Astrocyte of the hippocampus (primary cell): Measurements from ENCODE around the gene LATS1.
A peak's percentile ranks its signal among the peaks of the same experiment; 100 is the strongest.

Source experiments
- DNase-seq: peaks from one replicate; pipeline ENCODE4 v3.0.0; 2011; ENCODE audit warnings: low read depth, low spot score

LATS1 gene

GRCh38 chr6:149660028-149660427 is 57.9 kb downstream of the LATS1 start:
- DNase-seq = no peak

- no peak for DNase-seq
Observed at GRCh38 chr6:149657441-149657840, 60.5 kb downstream of the LATS1 start.

GRCh38 chr6:149651056-149651455 is 66.8 kb downstream of the LATS1 start:
- no peak for DNase-seq

GRCh38 chr6:149648148-149649145 is 69.5 kb downstream of the LATS1 start, which contains the start of gene KATNA1:
Gene KATNA1 (minus strand): TSS chr6:149648714. CDS start chr6:149638547, 10,167 bp downstream.
- DNase-seq = peak; percentile 91

- no peak for DNase-seq
Observed at GRCh38 chr6:149646599-149646998, 71.3 kb downstream of the LATS1 start.

GRCh38 chr6:149642829-149643580 is 74.9 kb downstream of the LATS1 start:
- DNase-seq = no peak

GRCh38 chr6:149636124-149636523 is 81.8 kb downstream of the LATS1 start:
- DNase-seq = peak; percentile 20

GRCh38 chr6:149634315-149634714 is 83.6 kb downstream of the LATS1 start:
- no peak for DNase-seq

GRCh38 chr6:149628875-149629510 is 88.9 kb downstream of the LATS1 start:
- DNase-seq = no peak

GRCh38 chr6:149627672-149628071 is 90.2 kb downstream of the LATS1 start:
- no peak for DNase-seq

- no peak for DNase-seq
Observed at GRCh38 chr6:149615805-149616204, 102.1 kb downstream of the LATS1 start.

- DNase-seq = peak; percentile 16
Observed at GRCh38 chr6:149614337-149614736, 103.6 kb downstream of the LATS1 start.

GRCh38 chr6:149608381-149608982 is 109.4 kb downstream of the LATS1 start:
- DNase-seq = no peak
